Large intestine (tissue), 3 donors: ENCODE results near the gene PKP2. TPM values are rescaled to one million over a fixed set of nuclear protein-coding genes. Genes with fewer than 3 reads are reported as not detected.

Experiments used
- DNase-seq, 2 donors: peaks; one replicate each; pipeline versions ENCODE4 v3.0.0 to v3.0.0-alpha.2; 2013
- H3K27ac ChIP-seq: one replicate; pipeline ENCODE4 v1.5.1; 2013; ENCODE audit warnings: low read length
- H3K27me3 ChIP-seq: 2 replicates; pipeline ENCODE4 v1.6.1; 2013; ENCODE audit warnings: low read length; ENCODE audit not compliant: control insufficient read depth, insufficient read depth
- H3K36me3 ChIP-seq: 2 replicates; pipeline ENCODE4 v1.6.1; 2013; ENCODE audit warnings: low read length; ENCODE audit not compliant: control insufficient read depth, insufficient read depth
- H3K4me1 ChIP-seq: one replicate; pipeline ENCODE4 v1.6.1; 2013; ENCODE audit warnings: low read length; ENCODE audit not compliant: control insufficient read depth, insufficient read depth
- H3K4me3 ChIP-seq: one replicate; pipeline ENCODE4 v1.5.1; 2013; ENCODE audit warnings: low read length
- H3K9me3 ChIP-seq: one replicate; pipeline ENCODE4 v1.6.1; 2013; ENCODE audit warnings: mild to moderate bottlenecking, low read depth, low read length, moderate library complexity; ENCODE audit not compliant: control insufficient read depth
- WGBS: methylation state at CpG from one replicate; pipeline ENCODE4 v1.1.5; 2013; ENCODE audit warnings: low lambda C conversion rate; ENCODE audit not compliant: insufficient coverage; 5-methylcytosine and 5-hydroxymethylcytosine counted together
- polyA plus RNA-seq: library from polyadenylated mRNA; unstranded; fragments of 120-200 nt; gene quantifications from one replicate; pipeline ENCODE4 v1.2.1, GENCODE V29; 2013

The PKP2 gene
- polyA plus RNA-seq, 1 donor, result 37.1 TPM

GRCh38 chr12:32843528-32844095, 53.0 kb downstream of the PKP2 start:
- Histone ChIP-seq H3K36me3 (peaks cover 21% of the 10 kb centered on the region), H3K27me3 (no peaks in the 10 kb centered on the region), H3K9me3 (no peaks in the 10 kb centered on the region), H3K4me3 (no peak overlapping the region), H3K27ac (peak overlapping the region; percentile 26), H3K4me1 (peaks cover 9% of the 10 kb centered on the region)
- peak; percentile 56 to 76 for DNase-seq

DNA sequence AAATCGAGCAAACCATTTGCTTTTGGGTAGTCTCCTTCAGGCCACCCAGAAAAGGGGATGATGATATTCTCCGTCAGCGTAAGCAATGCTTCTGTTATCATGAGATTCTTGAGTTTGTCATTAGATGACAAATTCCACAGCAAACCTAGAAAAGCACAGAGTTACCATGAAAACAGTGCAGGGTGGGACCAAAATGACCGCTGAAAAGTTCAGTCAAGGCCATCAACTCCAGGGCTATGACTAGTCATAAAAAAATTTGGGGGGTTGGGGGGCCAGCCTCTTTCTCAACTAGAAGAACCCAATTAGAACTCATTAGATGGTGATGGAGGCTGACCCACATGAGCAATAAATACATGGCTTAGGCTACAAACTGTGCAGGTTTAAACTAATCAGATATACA, 55.5 kb downstream of the PKP2 start:
- Histone ChIP-seq H3K4me1 (peaks cover 9% of the 10 kb centered on the region), H3K27ac (no peak overlapping the region), H3K27me3 (no peaks in the 10 kb centered on the region), H3K9me3 (no peaks in the 10 kb centered on the region), H3K36me3 (peaks cover 24% of the 10 kb centered on the region), H3K4me3 (no peak overlapping the region)
- WGBS, result no CpG with 5 or more reads among the region's 4 CpGs
- DNase-seq, result no peak

DNA sequence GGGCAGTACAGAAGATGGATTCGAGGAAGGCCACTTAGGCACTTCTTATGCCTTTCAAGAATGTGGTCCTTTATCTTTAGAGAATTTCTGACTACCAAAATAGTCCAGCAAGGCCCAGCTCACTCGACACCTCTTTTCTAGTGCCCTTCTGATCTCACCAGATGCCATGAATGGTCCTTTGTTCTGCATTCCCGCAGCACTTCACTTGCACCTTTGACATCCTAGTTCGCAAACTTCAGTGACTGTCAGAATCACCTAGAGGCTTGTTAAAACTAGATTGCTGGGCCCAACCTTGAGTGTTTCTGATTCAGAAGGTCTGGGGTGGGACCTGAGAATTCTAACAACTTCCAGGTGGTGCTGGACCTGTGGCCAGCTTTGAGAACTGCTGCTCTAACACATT, 56.7 kb downstream of the PKP2 start:
- 93% methylated on average over 2 of the region's 4 CpGs for WGBS
- Histone ChIP-seq H3K27me3 (no peaks in the 10 kb centered on the region), H3K4me3 (no peak overlapping the region), H3K36me3 (peaks cover 24% of the 10 kb centered on the region), H3K9me3 (no peaks in the 10 kb centered on the region), H3K27ac (no peak overlapping the region), H3K4me1 (peaks cover 9% of the 10 kb centered on the region)
- no peak for DNase-seq

- no peaks in the 10 kb centered on the region for H3K27me3 ChIP-seq
- no peaks in the 10 kb centered on the region for H3K4me1 ChIP-seq
- peaks cover 24% of the 10 kb centered on the region for H3K36me3 ChIP-seq
- H3K4me3 ChIP-seq, result no peak overlapping the region
- WGBS, result no CpG with 5 or more reads among the region's 5 CpGs
- no peaks in the 10 kb centered on the region for H3K9me3 ChIP-seq
- H3K27ac ChIP-seq, result no peak overlapping the region
- DNase-seq, result no peak
These were observed 58.6 kb downstream of the PKP2 start for GRCh38 chr12:32837974-32838373.

DNA sequence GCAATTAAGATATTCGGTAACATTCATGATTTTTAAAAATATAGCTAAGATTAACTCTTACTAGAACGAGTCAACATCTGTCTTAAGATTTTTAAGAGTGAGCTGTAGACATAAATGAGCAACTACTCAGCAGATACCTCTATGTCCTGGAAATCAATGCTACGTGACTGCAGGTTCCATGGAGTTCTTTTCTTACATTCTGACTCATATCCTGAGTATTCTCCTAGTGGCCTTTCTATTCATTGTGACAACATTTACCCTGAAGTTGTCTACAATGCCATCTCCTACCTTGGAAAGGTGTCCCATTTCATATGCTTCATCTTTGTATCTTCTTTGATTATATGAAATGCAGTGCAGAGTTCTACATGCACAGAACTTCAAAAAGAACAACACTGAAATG, 59.9 kb downstream of the PKP2 start:
- Histone ChIP-seq H3K4me1 (no peaks in the 10 kb centered on the region), H3K36me3 (peaks cover 24% of the 10 kb centered on the region), H3K27me3 (no peaks in the 10 kb centered on the region), H3K4me3 (no peak overlapping the region), H3K27ac (no peak overlapping the region), H3K9me3 (no peaks in the 10 kb centered on the region)
- no peak for DNase-seq
- 100% methylated on average over 1 of the region's 3 CpGs for WGBS

- H3K36me3 ChIP-seq, result peaks cover 10% of the 10 kb centered on the region
- H3K9me3 ChIP-seq, result no peaks in the 10 kb centered on the region
- H3K4me3 ChIP-seq, result no peak overlapping the region
- no peaks in the 10 kb centered on the region for H3K4me1 ChIP-seq
- WGBS, result no CpG with 5 or more reads among the region's 2 CpGs
- no peaks in the 10 kb centered on the region for H3K27me3 ChIP-seq
- H3K27ac ChIP-seq, result no peak overlapping the region
- DNase-seq, result no peak
These were observed 62.5 kb downstream of the PKP2 start for GRCh38 chr12:32834122-32834521.

DNA sequence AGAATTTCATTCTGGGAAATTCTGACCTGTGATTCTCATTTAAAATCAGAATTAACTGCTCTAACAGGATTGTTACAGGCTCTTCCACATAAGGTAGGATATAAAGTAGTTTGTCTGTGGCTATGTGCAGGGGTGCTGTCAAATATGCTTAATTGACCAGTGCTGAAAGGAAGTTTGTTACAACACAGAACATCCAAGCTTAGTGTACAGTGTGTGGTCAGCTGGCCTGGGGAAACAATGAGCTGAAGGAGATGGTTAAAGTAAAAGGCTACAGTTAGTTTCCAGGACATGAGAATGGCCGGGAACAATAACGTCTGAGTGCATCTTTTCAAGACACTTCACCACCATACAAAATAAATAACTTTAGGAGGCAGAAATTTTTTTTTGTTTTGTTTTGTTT, 68.0 kb downstream of the PKP2 start:
- no peak overlapping the region for H3K27ac ChIP-seq
- H3K4me1 ChIP-seq, result no peaks in the 10 kb centered on the region
- H3K36me3 ChIP-seq, result peaks cover 2% of the 10 kb centered on the region
- WGBS, result 83% methylated on average over 2 of the region's 2 CpGs
- DNase-seq, result no peak
- H3K27me3 ChIP-seq, result no peaks in the 10 kb centered on the region
- no peak overlapping the region for H3K4me3 ChIP-seq
- no peaks in the 10 kb centered on the region for H3K9me3 ChIP-seq

DNA sequence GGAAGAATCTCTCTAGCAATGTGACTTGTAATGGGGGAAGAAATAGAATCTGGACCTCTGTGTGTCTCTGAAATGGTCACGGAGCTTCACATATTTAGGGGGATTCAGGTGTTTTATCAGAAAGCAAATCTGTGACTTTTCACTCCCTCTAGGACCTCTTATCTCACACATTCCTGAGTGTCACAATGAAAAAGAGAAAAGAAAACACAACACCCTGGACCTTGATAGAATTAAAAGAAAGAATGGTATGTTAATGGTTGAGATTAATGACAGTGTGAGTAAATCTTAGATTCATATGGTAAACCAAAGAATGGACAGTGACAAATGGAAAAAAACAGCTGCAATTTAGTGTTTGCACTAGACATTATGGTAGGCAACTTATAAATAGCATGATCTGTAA, 68.5 kb downstream of the PKP2 start:
- no peaks in the 10 kb centered on the region for H3K9me3 ChIP-seq
- H3K27me3 ChIP-seq, result no peaks in the 10 kb centered on the region
- no peak overlapping the region for H3K27ac ChIP-seq
- no peak overlapping the region for H3K4me3 ChIP-seq
- no CpG with 5 or more reads among the region's 1 CpG for WGBS
- H3K4me1 ChIP-seq, result no peaks in the 10 kb centered on the region
- DNase-seq, result no peak
- peaks cover 5% of the 10 kb centered on the region for H3K36me3 ChIP-seq

DNA sequence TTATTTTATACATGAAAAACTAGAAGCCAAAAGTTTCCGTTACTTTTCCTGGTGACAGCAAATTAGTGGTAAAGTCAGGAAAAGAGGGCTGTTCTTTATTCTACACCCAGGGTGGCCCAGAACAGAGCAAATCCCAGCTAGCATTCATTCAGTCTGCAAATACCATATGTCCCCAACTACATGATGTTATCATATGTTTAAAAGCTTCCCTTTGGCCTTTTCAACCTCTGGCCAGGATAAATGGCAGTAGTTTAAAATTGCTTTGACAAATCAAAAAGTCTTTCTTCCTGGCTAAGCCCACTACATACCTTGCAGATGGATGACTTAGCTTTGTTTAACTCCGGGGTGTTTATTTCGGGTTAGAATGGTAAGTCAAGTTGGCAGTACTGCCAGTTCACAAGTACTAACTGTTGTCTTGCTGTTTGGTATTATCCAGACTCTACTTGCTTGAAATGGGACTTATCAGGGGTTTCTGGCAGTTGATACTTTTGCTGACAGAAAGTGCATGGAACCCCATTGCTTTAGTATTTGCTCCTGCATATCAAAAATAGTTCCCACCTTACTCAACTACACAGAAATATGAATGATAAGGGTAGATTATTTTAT, 69.7 kb downstream of the PKP2 start:
- Histone ChIP-seq H3K27ac (no peak overlapping the region), H3K4me3 (no peak overlapping the region), H3K36me3 (peaks cover 14% of the 10 kb centered on the region), H3K27me3 (no peaks in the 10 kb centered on the region), H3K4me1 (no peaks in the 10 kb centered on the region), H3K9me3 (no peaks in the 10 kb centered on the region)
- WGBS, result no CpG with 5 or more reads among the region's 3 CpGs
- DNase-seq, result no peak

DNA sequence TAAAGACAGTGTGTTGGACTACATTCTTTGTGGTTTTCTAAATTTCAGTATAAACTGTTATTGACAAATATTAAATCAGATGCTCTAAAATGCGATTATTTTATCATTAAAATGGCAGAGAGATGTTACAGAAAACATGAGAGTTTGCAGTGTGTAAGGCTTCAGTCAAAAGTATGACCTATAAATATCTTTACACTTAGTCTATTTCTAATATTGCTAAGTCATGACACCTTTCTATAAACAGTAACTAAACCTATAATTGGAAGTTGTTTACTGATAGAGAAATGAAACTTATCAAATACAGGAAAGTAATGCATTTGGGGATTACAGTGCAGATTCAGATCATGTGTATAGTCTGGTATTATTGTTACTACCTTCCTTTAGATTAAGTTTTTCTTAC, 72.0 kb downstream of the PKP2 start:
- H3K36me3 ChIP-seq, result peaks cover 29% of the 10 kb centered on the region
- no peaks in the 10 kb centered on the region for H3K4me1 ChIP-seq
- H3K9me3 ChIP-seq, result no peaks in the 10 kb centered on the region
- H3K4me3 ChIP-seq, result no peak overlapping the region
- 80% methylated on average over 1 of the region's 1 CpG for WGBS
- no peaks in the 10 kb centered on the region for H3K27me3 ChIP-seq
- H3K27ac ChIP-seq, result no peak overlapping the region
- DNase-seq, result no peak

GRCh38 chr12:32822344-32822743, 74.2 kb downstream of the PKP2 start:
- no peak overlapping the region for H3K4me3 ChIP-seq
- DNase-seq, result no peak
- no peaks in the 10 kb centered on the region for H3K27me3 ChIP-seq
- no peak overlapping the region for H3K27ac ChIP-seq
- no peaks in the 10 kb centered on the region for H3K4me1 ChIP-seq
- peaks cover 36% of the 10 kb centered on the region for H3K36me3 ChIP-seq
- H3K9me3 ChIP-seq, result no peaks in the 10 kb centered on the region
- WGBS, result 87% methylated on average over 3 of the region's 5 CpGs
